ENCODE results near the gene CRKL. TPM values are rescaled to one million over a fixed set of nuclear protein-coding genes. Genes with fewer than 3 reads are reported as not detected.

CRKL gene
- total and polyA plus RNA-seq, 8 donors = 9.1 to 29.4 (median 18.3) TPM

GRCh38 chr22:20903093-20903492, 14.1 kb upstream of the CRKL start:
- 96 to 98% methylated on average over 2 of the region's 2 CpGs for WGBS, 2 donors
- TF ChIP-seq CTCF (IDR thresholded peaks at IDR 0.05) = no peak
- Histone ChIP-seq H3K27ac (no peak overlapping the region), H3K4me3 (no peak overlapping the region), H3K9me3 (no peaks in the 10 kb centered on the region), H3K4me1 (no peaks in the 10 kb centered on the region), H3K36me3 (no peaks in the 10 kb centered on the region), H3K27me3 (no peaks in the 10 kb centered on the region)
- intact Hi-C loops (cut with DNase I) = no loop called here
- ATAC-seq (no peak), DNase-seq (no peak), FAIRE-seq (no peak)

- 79 to 85% methylated on average over 7 of the region's 7 CpGs for WGBS, 2 donors
- DNase-seq = no peak
- intact Hi-C loops (cut with DNase I) = no loop called here
- peak in 3 of 4 donors; percentile 20 to 82 (median 32) for ATAC-seq
- no peaks in the 10 kb centered on the region for H3K36me3 ChIP-seq
- FAIRE-seq = no peak
- H3K27ac ChIP-seq = no peak overlapping the region
- no peaks in the 10 kb centered on the region for H3K9me3 ChIP-seq
- no peaks in the 10 kb centered on the region for H3K4me1 ChIP-seq
- no peaks in the 10 kb centered on the region for H3K27me3 ChIP-seq
- no peak overlapping the region for H3K4me3 ChIP-seq
- TF ChIP-seq CTCF (IDR thresholded peaks at IDR 0.05) = no peak
Observed at GRCh38 chr22:20904008-20904979, 12.9 kb upstream of the CRKL start.

GRCh38 chr22:20904980-20905355, 12.2 kb upstream of the CRKL start:
- no peak for DNase-seq
- no peak for FAIRE-seq
- 54 to 65% methylated on average over 3 of the region's 3 CpGs for WGBS, 2 donors
- ATAC-seq = no peak
- Histone ChIP-seq H3K27me3 (no peaks in the 10 kb centered on the region), H3K9me3 (no peaks in the 10 kb centered on the region), H3K36me3 (no peaks in the 10 kb centered on the region), H3K27ac (no peak overlapping the region), H3K4me1 (no peaks in the 10 kb centered on the region), H3K4me3 (no peak overlapping the region)
- intact Hi-C loops (cut with DNase I) = no loop called here
- TF ChIP-seq CTCF (IDR thresholded peaks at IDR 0.05) = no peak

GRCh38 chr22:20905415-20906386, 11.5 kb upstream of the CRKL start:
- H3K4me3 ChIP-seq = no peak overlapping the region
- ATAC-seq (no peak), FAIRE-seq (no peak), DNase-seq (no peak)
- 58 to 62% methylated on average over 4 of the region's 4 CpGs for WGBS, 2 donors
- TF ChIP-seq CTCF (IDR thresholded peaks at IDR 0.05) = no peak
- H3K27me3 ChIP-seq = no peaks in the 10 kb centered on the region
- H3K36me3 ChIP-seq = no peaks in the 10 kb centered on the region
- H3K27ac ChIP-seq = no peak overlapping the region
- no peaks in the 10 kb centered on the region for H3K4me1 ChIP-seq
- intact Hi-C loops (cut with DNase I) = no loop called here
- no peaks in the 10 kb centered on the region for H3K9me3 ChIP-seq
